KBM-7 (cell line): ENCODE results near the gene EHBP1L1.

Experiments used
- DNase-seq: peaks from one replicate; pipeline ENCODE4 v3.0.0-alpha.2; 2015
- in situ Hi-C: fragments of 300-500 bp; cut with MboI; formaldehyde crosslinking; loops from 2 replicates; pipeline ENCODE4 v1.14.3; 2020; ENCODE audit warnings: low sequenced_read_pairs, low pct_unique_long_range_greater_than_20kb, mixed read lengths

EHBP1L1 gene

DNA sequence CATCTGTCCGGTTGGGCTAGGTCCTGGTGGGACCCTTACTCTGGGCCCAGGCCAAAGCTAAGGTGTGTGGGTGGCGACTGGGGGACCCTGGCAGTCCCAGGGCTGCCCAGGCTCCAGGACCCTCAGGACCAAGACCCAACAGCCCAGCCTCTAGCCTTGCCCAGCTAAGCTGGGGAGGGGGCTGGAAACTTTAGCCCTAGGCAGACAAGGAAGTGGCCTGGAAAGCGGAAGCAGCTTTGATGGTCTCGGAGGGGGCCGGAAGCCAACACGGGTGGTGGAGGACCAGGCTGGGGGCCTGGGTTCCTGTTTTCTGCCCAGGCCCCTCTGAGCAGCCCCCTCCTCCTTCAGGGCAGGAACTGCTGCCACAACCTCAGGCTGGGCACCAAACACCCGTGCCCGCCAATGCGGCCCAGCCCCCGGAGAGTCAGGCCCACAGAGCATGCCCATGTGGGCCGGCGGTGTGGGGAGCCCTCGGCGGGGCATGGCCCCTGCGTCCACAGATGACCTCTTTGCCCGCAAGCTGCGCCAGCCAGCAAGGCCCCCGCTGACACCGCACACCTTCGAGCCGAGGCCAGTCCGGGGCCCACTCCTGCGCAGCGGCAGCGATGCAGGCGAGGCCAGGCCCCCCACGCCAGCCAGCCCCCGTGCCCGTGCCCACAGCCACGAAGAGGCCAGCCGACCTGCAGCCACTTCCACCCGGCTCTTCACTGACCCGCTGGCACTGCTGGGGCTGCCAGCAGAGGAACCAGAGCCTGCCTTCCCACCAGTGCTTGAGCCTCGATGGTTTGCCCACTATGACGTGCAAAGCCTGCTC is 64.8 kb downstream of the EHBP1L1 start:
- DNase-seq = peak; percentile 94

DNA sequence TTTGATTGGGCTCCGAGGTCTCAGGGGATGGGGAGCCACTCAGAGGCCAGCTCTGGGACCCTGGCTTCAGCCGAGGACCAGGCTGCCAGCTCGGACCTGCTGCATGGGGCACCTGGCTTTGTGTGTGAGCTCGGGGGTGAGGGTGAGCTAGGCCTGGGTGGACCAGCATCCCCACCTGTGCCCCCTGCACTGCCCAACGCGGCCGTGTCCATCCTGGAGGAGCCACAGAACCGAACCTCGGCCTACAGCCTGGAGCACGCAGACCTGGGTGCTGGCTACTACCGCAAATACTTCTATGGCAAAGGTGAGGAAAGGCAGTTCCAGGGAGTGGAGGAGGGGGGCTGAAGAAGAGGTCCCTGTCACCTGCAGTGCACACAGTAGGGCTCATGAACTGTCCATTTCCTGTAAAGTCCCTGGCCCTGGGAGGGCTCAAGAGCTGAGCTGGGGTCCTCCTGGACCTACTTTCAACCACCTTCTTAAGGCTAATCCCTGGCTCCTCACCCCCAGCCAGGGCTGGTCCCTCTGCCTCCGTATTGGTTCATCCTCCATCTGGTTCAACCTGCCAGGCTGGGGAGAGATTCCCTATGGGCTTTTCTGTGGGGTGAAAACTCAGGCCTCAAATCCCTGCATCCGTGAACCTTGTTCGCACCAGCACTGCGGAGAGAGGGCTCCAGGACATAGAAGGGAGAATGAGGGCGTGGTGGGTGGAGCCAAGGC is 65.6 kb downstream of the EHBP1L1 start:
- in situ Hi-C loops = no loop called here
- no peak for DNase-seq

More for the DNA sequence above, 64.8 kb downstream of the EHBP1L1 start:
- in situ Hi-C loops = no loop called here
